Activated T-cell treated with anti-CD3 and anti-CD28 coated beads, Interleukin-2, amount 50 U/mL, for 72 hours (primary cell): ENCODE measurements around the gene LAMA5. TPM values are rescaled to one million over a fixed set of nuclear protein-coding genes. Genes with fewer than 3 reads are reported as not detected.

Source experiments
- ATAC-seq, 2 donors: fragments of 150-1000 bp; cut with Tn5 transposase; replicated peaks in 1 of 2; 2 replicates each; pipeline ENCODE4 v1.10.0; 2021; ENCODE audit warnings: moderate library complexity in 2 of 2, mild to moderate bottlenecking in 1 of 2
- DNase-seq, 2 donors: peaks; one replicate each; pipeline ENCODE4 v3.0.0; 2021 to 2022; ENCODE audit warnings: mixed read lengths in 1 of 2
- H3K27ac Mint-ChIP-seq: one replicate; pipeline ENCODE4 v1.8.0; 2022; ENCODE audit warnings: mild to moderate bottlenecking, moderate library complexity, mixed read lengths
- H3K27me3 Mint-ChIP-seq: one replicate; pipeline ENCODE4 v1.8.0; 2022; ENCODE audit warnings: low read depth, mixed read lengths
- H3K36me3 Mint-ChIP-seq, 2 donors: one replicate each; pipeline ENCODE4 v1.8.0; 2022; ENCODE audit warnings: mixed read lengths in 2 of 2, mild to moderate bottlenecking in 1 of 2; ENCODE audit not compliant: insufficient read depth in 2 of 2
- H3K4me1 Mint-ChIP-seq: one replicate; pipeline ENCODE4 v1.8.0; 2022; ENCODE audit warnings: low read depth, mixed read lengths
- H3K4me3 Mint-ChIP-seq, 2 donors: one replicate each; pipeline ENCODE4 v1.8.0; 2022; ENCODE audit warnings: mild to moderate bottlenecking in 2 of 2, mixed read lengths in 2 of 2, moderate library complexity in 2 of 2
- H3K9me3 Mint-ChIP-seq, 2 donors: one replicate each; pipeline ENCODE4 v1.8.0; 2022; ENCODE audit warnings: mixed read lengths in 2 of 2
- total RNA-seq, 2 donors: library from RNA; stranded (reverse); gene quantifications; one replicate each; pipeline ENCODE4 v1.2.3, GENCODE V29; 2022

Gene LAMA5
- total RNA-seq, 2 donors from 2014 or later, result 0.86 to 0.99 TPM

DNA sequence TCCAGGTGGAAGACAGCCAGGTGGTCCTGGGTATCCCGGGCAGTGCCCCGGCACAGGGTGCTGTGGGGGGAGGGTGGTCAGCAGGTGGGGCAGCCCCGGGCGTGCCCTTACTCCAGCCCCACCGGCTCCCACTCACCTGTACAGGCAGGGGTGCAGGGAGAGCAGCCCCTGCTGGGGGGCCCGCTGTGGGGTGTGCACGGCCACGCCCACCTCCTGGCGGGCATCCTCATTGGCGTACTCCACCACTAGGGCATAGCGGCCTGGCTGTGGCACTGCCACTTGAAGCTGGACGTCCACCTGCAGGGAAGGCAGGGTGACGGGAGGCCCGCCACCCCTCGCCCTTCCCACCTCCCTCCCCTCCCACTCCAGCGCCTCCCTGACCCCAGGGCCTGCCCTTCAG is 34.7 kb downstream of the LAMA5 start:
- H3K4me1 Mint-ChIP-seq, result no peaks in the 10 kb centered on the region
- DNase-seq (no peak), ATAC-seq (no peak)
- H3K36me3 Mint-ChIP-seq, result no peaks in the 10 kb centered on the region
- no peaks in the 10 kb centered on the region for H3K9me3 Mint-ChIP-seq
- no peaks in the 10 kb centered on the region for H3K27me3 Mint-ChIP-seq
- no peak overlapping the region for H3K4me3 Mint-ChIP-seq
- no peak overlapping the region for H3K27ac Mint-ChIP-seq

DNA sequence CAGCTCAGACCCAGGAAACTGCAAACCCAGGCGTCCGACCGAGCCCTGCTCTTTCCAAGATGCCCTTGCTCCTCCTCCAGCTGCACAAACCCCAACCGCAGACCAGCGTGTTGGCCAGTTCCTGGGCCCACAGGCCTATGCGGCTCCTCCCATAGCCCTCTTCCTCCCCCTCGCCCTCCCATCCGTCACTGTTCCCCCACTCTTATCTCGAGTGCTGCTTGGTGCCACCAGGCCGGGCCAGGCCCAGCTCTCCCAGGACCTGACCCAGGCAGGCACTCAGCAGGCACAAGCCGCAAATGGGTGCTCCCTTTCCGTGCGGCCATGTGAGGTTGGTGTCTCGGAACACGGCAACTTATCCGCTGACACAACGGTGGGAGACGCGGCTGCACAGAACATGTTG is 35.8 kb downstream of the LAMA5 start:
- ATAC-seq, result no peak
- H3K36me3 Mint-ChIP-seq, result no peaks in the 10 kb centered on the region
- no peak overlapping the region for H3K27ac Mint-ChIP-seq
- H3K4me3 Mint-ChIP-seq, result no peak overlapping the region
- no peaks in the 10 kb centered on the region for H3K9me3 Mint-ChIP-seq
- no peak for DNase-seq
- no peaks in the 10 kb centered on the region for H3K27me3 Mint-ChIP-seq
- no peaks in the 10 kb centered on the region for H3K4me1 Mint-ChIP-seq

DNA sequence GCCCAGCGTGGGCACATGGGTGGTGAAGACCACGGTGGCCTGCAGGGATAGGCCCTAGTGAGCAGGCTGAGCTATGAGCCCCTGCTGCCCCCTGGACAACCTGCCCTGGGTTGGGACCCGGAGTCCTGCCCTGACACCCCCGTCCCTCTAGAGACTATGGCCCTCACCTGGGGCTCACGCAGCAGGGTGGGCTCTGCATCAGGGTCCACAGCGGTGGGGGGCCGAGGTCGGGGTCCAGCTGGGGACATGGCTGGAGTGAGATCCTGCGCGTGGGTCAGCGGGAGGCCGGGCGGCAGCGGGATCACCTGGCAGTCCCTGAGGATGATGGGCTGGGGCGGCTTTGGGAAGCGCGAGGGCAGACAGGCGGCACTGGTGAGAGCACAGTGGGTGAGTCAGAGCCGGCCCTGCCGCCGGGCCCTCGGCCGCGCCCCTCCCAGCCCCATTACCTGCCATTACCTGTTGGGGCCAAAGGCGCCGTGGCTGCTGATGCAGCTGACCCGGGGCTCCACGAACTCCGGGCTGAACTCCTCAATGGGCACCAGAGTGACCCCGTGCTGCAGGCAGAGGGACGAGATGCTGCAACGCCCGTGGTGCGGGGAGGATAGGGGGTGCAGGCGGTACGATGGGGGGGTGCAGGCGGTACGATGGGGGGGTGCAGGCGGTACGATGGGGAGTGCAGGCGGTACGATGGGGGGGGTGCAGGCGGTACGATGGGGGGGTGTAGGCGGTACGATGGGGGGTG is 36.4 kb downstream of the LAMA5 start:
- DNase-seq (no peak), ATAC-seq (no peak)
- Mint-ChIP-seq H3K4me1 (no peaks in the 10 kb centered on the region), H3K27ac (no peak overlapping the region), H3K36me3 (no peaks in the 10 kb centered on the region), H3K27me3 (no peaks in the 10 kb centered on the region), H3K4me3 (no peak overlapping the region), H3K9me3 (no peaks in the 10 kb centered on the region)

DNA sequence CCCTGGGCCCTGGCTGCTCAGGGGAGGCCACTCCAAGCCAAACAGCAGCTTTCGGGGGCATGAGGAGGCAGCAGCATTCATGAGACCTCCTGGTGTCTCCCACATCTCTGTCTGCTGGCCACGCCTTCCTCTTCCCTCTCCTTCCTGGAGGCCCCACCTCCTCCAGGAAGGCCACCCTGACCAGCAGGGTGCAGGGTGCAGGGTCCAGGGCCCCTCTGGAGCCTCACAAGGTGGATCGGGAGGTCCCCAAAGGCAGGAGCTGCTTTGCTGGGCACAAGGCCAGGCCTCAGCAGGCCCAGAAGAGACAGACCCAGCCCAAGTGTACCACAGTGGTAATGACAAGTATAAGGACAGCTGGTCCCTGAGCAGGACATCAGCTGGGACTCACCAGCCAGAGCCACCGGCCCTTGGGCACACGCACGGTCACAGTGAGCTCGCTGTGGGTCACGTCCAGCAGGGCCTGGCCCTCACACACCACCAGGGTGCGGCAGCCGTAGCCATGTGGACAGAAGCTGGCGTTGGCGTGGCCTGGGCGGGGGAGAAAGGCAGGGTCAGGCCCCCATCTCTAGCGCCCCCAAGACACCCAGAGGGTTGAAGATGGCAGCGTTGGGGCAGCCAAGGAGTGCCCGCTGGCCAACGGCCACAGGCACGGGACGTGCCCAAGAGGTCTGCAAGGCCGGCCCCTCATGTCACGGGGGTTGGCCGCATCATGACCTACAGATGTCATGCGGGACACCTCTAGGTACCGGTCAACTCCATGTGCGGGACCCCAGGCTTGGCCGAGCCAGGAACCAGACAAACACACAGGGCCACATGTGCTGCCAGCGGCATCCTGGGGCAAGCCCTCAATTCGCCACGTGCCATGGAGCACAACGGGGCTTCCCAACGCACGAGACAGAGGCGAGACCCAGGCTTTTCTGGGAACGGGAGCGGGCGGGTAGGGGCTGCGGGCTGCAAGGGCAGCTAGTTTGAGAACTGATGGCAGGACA is 37.4 kb downstream of the LAMA5 start:
- DNase-seq, result no peak
- H3K9me3 Mint-ChIP-seq, result no peaks in the 10 kb centered on the region
- no peak for ATAC-seq
- H3K27me3 Mint-ChIP-seq, result no peaks in the 10 kb centered on the region
- H3K27ac Mint-ChIP-seq, result no peak overlapping the region
- H3K4me1 Mint-ChIP-seq, result no peaks in the 10 kb centered on the region
- H3K36me3 Mint-ChIP-seq, result no peaks in the 10 kb centered on the region
- H3K4me3 Mint-ChIP-seq, result no peak overlapping the region

DNA sequence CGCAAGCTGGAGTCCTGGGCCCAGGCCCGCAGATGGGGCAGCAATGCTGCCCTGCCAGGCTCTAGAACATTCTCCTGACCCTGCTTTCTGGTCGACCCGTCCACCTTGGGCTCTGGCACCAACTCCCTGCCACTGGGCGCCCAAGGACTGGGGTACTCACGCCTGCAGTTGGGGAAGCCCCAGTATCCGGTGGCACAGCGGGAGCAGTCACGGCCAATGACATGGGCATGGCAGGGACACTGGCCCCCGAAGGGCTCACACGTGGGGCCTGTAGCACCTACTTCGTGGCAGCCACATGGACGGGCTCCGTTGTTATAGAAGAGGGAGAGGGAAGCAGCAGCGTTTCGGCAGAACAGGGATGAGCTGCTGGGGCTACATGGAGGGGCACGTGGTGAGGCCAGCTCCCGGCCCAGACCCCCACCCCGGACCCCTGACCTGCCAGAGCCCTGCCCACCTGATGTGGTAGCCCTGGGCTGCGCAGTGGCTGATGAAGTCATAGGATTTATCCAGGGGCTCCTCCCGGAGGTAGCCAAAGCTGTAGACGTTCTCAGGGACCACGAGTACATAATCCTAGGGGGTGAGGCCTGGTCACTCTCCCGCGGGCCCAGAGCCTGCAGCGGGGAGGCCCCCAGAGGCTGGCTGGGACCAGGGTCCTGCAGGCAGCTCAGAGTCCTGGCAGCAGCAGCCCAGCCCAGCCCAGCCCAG is 38.3 kb downstream of the LAMA5 start:
- no peak for DNase-seq

DNA sequence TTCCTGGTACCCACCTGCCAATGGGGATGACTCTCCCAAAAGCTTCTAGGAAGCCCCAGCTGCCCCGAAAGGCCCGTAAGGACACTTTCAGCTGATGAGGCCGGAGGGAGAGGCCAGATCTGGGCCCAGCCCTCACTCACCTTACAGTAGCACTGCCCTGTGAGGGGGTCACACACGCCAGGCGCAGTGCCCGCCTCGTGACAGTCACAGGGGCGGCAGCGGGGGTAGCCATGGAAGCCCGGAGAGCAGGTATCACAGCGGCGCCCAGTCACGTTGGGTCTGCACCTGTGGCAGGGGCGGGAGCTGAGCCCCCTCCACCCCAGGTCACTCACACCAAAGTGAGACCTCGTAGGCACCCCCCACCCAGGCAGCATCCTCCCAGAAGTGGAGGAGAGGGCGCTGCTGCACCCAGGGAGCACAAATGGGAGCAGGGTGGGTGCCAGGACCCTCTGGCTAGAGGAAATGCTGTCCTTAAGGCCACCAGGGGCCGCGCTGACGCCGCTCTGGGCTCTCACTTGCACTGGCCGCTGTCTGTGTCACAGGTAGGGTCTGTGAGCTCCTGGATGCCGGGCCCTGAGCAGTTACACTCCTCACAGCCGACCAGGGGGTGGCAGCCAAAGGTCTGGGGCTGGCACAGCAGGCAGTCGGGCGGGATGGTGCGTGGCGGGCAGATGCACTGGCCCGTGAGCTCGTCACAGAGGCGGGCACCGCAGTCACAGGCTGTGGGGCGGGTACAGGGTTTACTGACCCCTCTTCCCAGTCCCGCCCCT is 39.2 kb downstream of the LAMA5 start:
- DNase-seq (no peak), ATAC-seq (no peak)
- no peaks in the 10 kb centered on the region for H3K27me3 Mint-ChIP-seq
- no peak overlapping the region for H3K27ac Mint-ChIP-seq
- H3K9me3 Mint-ChIP-seq, result no peaks in the 10 kb centered on the region
- no peaks in the 10 kb centered on the region for H3K36me3 Mint-ChIP-seq
- no peaks in the 10 kb centered on the region for H3K4me1 Mint-ChIP-seq
- H3K4me3 Mint-ChIP-seq, result no peak overlapping the region

More for the DNA sequence above, 38.3 kb downstream of the LAMA5 start:
- H3K27me3 Mint-ChIP-seq, result no peaks in the 10 kb centered on the region
- H3K36me3 Mint-ChIP-seq, result no peaks in the 10 kb centered on the region
- ATAC-seq, result no peak
- H3K4me1 Mint-ChIP-seq, result no peaks in the 10 kb centered on the region
- H3K4me3 Mint-ChIP-seq, result no peak overlapping the region
- H3K27ac Mint-ChIP-seq, result no peak overlapping the region
- no peaks in the 10 kb centered on the region for H3K9me3 Mint-ChIP-seq

DNA sequence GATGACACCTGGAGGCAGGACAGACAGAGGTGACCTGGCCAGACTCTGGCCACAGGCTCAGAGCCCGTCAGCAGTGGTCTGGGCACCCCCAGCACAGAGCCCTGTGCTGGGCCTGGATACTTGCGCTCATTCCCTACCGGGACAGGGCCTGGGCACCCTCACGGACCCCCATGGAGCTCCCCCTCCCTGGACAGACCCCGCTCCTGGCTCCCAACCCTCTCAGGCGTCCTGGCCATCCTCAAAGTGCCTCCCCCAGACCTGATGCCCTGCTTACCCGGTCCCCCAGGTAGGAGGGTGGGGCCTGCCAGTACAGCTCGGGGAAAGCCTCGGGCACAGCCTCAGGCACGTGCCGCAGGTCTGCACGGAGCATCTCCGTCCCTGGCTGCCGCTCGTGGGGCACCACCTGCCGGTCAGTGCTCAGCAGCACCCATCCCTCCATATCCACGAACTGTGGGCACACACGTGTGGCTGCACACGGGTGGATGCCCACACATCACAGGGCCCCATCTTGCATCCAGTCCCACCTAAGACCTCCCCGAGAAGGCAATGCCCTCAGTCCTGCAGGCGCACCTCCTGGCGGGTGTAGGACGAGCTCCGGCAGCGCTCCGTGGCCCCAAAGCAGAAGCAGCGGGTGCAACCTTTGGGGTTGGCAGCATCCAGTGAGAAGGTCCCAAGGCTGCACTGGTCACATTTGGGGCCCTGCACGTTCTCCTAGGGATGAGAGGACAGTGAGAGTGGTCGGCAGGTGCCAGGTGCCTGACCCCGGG is 40.0 kb downstream of the LAMA5 start:
- no peaks in the 10 kb centered on the region for H3K4me1 Mint-ChIP-seq

DNA sequence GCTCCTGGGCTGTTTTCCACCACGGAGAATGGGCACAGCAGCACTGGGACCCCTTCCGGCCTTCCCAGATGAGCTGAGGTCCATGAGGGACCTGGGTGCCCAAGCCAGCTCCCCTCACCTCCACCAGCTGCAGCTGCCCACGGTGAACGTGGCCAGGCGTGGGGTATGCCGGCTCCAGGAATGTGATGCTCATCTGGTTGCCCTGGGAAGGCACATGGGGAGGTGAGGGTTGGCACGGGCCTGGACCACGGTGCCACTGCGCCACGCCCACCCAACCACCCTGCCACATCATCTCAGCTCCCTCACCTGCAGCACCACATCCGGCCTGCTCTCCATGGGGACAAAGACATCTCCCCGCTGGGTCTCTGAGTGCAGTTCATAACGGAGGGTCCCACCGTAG is 40.6 kb downstream of the LAMA5 start:
- Mint-ChIP-seq H3K4me3 (no peak overlapping the region), H3K9me3 (no peaks in the 10 kb centered on the region), H3K4me1 (no peaks in the 10 kb centered on the region), H3K36me3 (no peaks in the 10 kb centered on the region), H3K27ac (no peak overlapping the region), H3K27me3 (no peaks in the 10 kb centered on the region)
- DNase-seq, result no peak
- no peak for ATAC-seq

More for the DNA sequence above, 40.0 kb downstream of the LAMA5 start:
- Mint-ChIP-seq H3K9me3 (no peaks in the 10 kb centered on the region), H3K4me3 (no peak overlapping the region), H3K36me3 (no peaks in the 10 kb centered on the region), H3K27ac (no peak overlapping the region), H3K27me3 (no peaks in the 10 kb centered on the region)
- DNase-seq, result no peak
- no peak for ATAC-seq

DNA sequence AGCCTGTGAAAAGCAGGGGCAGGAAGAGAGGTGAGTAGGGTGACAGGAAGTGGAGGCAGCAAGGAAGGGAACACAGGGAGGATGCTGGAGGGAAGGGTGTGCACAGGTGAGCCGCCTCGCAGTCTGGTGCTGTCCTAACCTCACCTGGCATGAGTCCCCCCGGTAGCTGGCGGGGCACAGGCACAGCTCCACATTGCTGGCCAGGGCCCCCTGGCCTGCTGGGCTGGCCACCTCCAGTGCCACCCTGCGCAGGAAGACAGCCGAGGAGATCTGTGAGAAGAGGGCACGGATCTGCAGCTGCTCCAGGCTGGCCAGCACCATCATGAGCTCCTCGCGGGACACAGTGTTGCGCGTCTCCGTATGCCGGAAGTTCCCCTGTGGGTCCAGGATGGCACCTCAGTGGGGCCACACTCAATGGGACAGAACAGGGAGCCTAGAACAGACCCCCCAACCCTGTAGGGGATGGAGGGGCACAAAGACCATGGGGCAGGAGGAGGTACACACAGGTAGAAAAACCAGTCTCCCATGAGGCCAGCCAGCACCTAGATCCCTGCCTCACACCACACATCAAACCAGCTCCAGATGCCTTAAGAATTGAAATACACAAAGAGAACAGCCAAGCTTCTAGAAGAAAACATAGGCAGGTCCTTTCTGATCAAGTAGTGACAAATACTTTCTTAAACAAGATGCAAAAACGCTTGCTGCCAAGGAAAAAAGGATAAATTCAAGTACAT is 41.8 kb downstream of the LAMA5 start:
- no peaks in the 10 kb centered on the region for H3K4me1 Mint-ChIP-seq
- ATAC-seq (no peak), DNase-seq (no peak)
- no peaks in the 10 kb centered on the region for H3K36me3 Mint-ChIP-seq
- H3K27me3 Mint-ChIP-seq, result no peaks in the 10 kb centered on the region
- no peak overlapping the region for H3K4me3 Mint-ChIP-seq
- H3K27ac Mint-ChIP-seq, result no peak overlapping the region
- peaks cover 0 to 1% of the 10 kb centered on the region in 2 donors for H3K9me3 Mint-ChIP-seq

DNA sequence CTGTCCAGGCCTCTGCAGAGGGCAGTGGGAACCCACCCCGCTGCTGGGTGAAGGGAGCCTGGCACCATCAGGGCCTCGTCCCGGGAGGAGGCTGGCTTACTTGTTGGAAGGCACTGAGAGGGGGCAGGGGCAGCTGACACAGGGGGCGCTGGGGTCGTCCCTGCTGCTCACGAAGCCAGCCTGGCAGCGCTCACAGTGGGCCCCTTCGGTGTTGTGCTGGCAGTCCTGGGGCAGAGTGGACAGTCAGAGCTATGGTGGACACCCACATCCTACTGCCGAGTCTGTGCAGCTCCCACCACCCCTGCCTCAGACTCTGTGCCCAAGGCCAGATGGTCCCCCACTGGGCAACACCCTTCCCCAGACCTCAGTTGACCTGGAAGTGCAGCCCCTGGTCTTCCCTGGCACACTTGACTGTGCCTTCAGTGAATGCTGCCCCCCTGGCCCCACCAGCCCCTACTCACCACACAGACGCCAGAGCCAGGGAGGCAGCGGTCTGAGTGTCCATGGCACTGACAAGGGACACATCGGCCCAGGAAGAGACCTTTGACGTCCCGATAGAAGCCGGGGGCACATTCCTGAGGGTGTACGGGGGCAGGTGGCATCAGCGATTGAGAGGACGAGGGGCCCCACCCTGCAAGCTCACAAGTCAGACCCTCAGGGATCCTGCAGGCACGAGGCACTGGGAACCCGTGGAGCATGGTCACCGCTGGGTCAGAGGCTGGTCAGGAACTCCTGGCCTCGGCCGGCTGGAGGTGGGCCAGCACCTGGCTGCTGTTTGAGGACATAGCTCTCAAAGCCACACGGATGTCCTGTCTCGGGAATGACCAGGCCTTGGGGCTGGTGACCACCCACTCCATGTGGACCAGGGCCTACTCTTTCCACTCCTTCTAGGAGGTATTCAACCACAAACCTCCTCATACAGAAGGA is 42.9 kb downstream of the LAMA5 start:
- Mint-ChIP-seq H3K36me3 (no peaks in the 10 kb centered on the region), H3K9me3 (peaks cover 0 to 1% of the 10 kb centered on the region in 2 donors), H3K4me1 (no peaks in the 10 kb centered on the region), H3K27me3 (no peaks in the 10 kb centered on the region), H3K27ac (no peak overlapping the region), H3K4me3 (no peak overlapping the region)
- DNase-seq (no peak), ATAC-seq (no peak)
